ENCODE data around the gene PNMA8C. TPM values are rescaled to one million over a fixed set of nuclear protein-coding genes. Genes with fewer than 3 reads are reported as not detected.
"Not testable (repeated sequence)": the region's sequence is repeated elsewhere in the genome, so short reads cannot be mapped to it uniquely, and the experiment has no call there.

The PNMA8C gene
- total RNA-seq, 1 experiment from 2014 or later: not detected

GRCh38 chr19:46383171-46383815 lies 45.4 kb downstream of the PNMA8C start:
- DNase-seq (ENCODE audit: low read depth, low spot score): no peak
- in situ Hi-C loops (cut with HindIII; ENCODE audit: low pct_unique_long_range_greater_than_20kb, low sequenced_read_pairs): no loop called here

GRCh38 chr19:46381756-46382345 lies 46.9 kb downstream of the PNMA8C start:
- in situ Hi-C loops (cut with HindIII; ENCODE audit: low pct_unique_long_range_greater_than_20kb, low sequenced_read_pairs): no loop called here
- DNase-seq (ENCODE audit: low read depth, low spot score): no peak

DNA sequence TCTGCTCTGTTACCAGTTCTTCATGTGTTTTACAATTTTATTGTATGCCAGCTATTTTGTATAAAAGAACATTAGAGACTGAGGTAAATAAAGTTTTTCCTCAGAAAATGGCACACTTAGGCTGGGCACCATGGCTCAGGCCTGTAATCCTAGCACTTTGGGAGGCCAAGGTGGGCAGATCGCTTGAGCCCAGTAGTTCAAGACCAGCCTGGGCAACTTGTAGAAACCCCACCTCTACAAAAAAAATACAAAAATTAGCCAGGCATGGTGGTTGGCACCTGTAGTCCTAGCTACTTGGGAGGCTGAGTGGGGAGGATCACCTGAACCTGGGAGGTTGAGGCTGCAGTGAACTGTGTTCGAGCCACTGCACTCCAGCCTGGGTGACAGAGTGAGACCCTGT lies 47.4 kb downstream of the PNMA8C start:
- in situ Hi-C loops (cut with HindIII; ENCODE audit: low pct_unique_long_range_greater_than_20kb, low sequenced_read_pairs): no loop called here
- DNase-seq (ENCODE audit: low read depth, low spot score): no peak

GRCh38 chr19:46380690-46381089 lies 48.0 kb downstream of the PNMA8C start:
- in situ Hi-C loops (cut with HindIII; ENCODE audit: low pct_unique_long_range_greater_than_20kb, low sequenced_read_pairs): no loop called here
- DNase-seq (ENCODE audit: low read depth, low spot score): no peak

- in situ Hi-C loops (cut with HindIII; ENCODE audit: low pct_unique_long_range_greater_than_20kb, low sequenced_read_pairs): no loop called here
- DNase-seq (ENCODE audit: low read depth, low spot score): no peak
Measured at GRCh38 chr19:46378268-46378667, 50.5 kb downstream of the PNMA8C start.

- no peak for DNase-seq (ENCODE audit: low read depth, low spot score)
- in situ Hi-C loops (cut with HindIII; ENCODE audit: low pct_unique_long_range_greater_than_20kb, low sequenced_read_pairs): no loop called here
Measured at GRCh38 chr19:46376241-46377153, 52.2 kb downstream of the PNMA8C start.

GRCh38 chr19:46375476-46376067 lies 53.2 kb downstream of the PNMA8C start:
- DNase-seq (ENCODE audit: low read depth, low spot score); in situ Hi-C loops (cut with HindIII; ENCODE audit: low pct_unique_long_range_greater_than_20kb, low sequenced_read_pairs): not testable (repeated sequence)

Other genes starting within 250 kb of the PNMA8C start
- not detected in 2 replicates for gene IGFL1, start 199.2 kb downstream of the PNMA8C start, total RNA-seq (2014; rRNA removed; shearing (Covaris generic))
- not detected in 2 replicates for gene HIF3A, start 131.9 kb downstream of the PNMA8C start, total RNA-seq (2014; rRNA removed; shearing (Covaris generic))
- gene PPP5C, start 81.8 kb downstream of the PNMA8C start, total RNA-seq (2014; rRNA removed; shearing (Covaris generic)): 45.6 and 50.9 TPM in 2 replicates
- gene CCDC8, start 15.4 kb downstream of the PNMA8C start, total RNA-seq (2014; rRNA removed; shearing (Covaris generic)): not detected in 2 replicates
- 22.9 and 24.5 TPM in 2 replicates for gene PNMA8A, start 42.6 kb upstream of the PNMA8C start, total RNA-seq (2014; rRNA removed; shearing (Covaris generic))
- gene PNMA8B, start 66.9 kb upstream of the PNMA8C start, total RNA-seq (2014; rRNA removed; shearing (Covaris generic)): not detected in 2 replicates
- 106 and 117 TPM in 2 replicates for gene CALM3, start 172.4 kb upstream of the PNMA8C start, total RNA-seq (2014; rRNA removed; shearing (Covaris generic))
- not detected in 2 replicates for gene PTGIR, start 196.2 kb upstream of the PNMA8C start, total RNA-seq (2014; rRNA removed; shearing (Covaris generic))
- not detected in 2 replicates for gene GNG8, start 207.3 kb upstream of the PNMA8C start, total RNA-seq (2014; rRNA removed; shearing (Covaris generic))
- gene DACT3, start 232.2 kb upstream of the PNMA8C start, total RNA-seq (2014; rRNA removed; shearing (Covaris generic)): 3.4 and 3.8 TPM in 2 replicates